SH-SY5Y (cell line): ENCODE results near the gene EPHA6.

ENCODE experiments used
- GATA2 ChIP-seq: IDR thresholded peaks from 2 replicates; pipeline ENCODE4 v1.6.1; 2011; ENCODE audit warnings: mild to moderate bottlenecking, low read depth, low read length
- GATA3 ChIP-seq: IDR thresholded peaks from 2 replicates; pipeline ENCODE4 v1.6.1; 2011; ENCODE audit warnings: low read depth, mild to moderate bottlenecking, low read length, moderate library complexity

Gene EPHA6

GRCh38 chr3:97613139-97613538 lies 798.7 kb downstream of the EPHA6 start:
- no peak for TF ChIP-seq GATA2
- no peak for TF ChIP-seq GATA3

GRCh38 chr3:97636465-97636864 lies 822.1 kb downstream of the EPHA6 start:
- TF ChIP-seq GATA2 = no peak
- TF ChIP-seq GATA3 = no peak

- no peak for TF ChIP-seq GATA2
- TF ChIP-seq GATA3 = no peak
These were observed 832.5 kb downstream of the EPHA6 start for GRCh38 chr3:97646932-97647331.

DNA sequence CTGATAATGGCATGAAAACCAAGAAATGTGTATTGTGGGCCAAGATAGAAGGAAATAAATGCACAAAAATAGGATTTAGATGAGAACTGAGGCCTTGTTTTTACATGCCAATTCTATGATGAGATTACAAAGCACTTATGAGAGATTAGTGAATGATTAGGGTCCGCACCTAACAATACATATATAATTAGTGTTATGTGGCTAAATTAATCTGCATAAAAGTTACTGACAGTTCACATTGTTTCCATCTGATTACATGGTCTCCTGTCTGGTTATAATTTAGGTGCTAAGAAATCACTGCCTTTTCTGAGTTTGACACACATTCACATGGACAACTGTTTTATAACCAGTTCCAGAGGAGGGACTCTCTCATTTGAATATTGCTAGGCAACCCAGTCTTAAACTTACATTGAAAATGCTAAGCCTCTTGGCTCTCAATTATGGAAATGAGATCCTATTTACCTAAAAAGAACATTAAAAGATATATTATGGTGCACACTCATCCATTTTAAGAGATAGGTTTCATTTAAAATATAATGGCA lies 833.1 kb downstream of the EPHA6 start:
- no peak for TF ChIP-seq GATA3
- no peak for TF ChIP-seq GATA2

GRCh38 chr3:97655971-97656370 lies 841.6 kb downstream of the EPHA6 start:
- TF ChIP-seq GATA2 = no peak
- no peak for TF ChIP-seq GATA3

GRCh38 chr3:97656638-97657037 lies 842.2 kb downstream of the EPHA6 start:
- no peak for TF ChIP-seq GATA3
- TF ChIP-seq GATA2 = no peak

- TF ChIP-seq GATA2 (no peak), GATA3 (no peak)
These were observed 844.4 kb downstream of the EPHA6 start for GRCh38 chr3:97658668-97659285.

- no peak for TF ChIP-seq GATA2
- TF ChIP-seq GATA3 = no peak
These were observed 847.9 kb downstream of the EPHA6 start for GRCh38 chr3:97662264-97662663.

DNA sequence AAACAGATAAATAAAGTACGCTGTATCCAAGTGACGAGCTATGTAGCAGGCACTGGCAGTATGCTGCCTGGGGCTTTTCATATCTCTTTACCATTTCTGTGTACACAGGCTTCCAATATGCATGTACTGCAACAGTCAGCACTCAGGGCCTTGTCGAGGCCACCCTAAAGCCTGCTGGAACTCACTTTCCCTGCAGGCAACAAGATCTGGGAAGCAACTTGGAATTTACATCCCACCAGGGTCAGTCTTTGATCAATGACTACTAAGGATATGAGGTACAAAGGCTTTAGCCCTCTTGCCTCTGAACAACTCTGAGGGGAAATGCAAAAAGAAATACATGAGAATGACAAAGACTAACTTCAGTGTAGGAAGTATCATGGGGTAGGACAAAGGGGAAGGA lies 848.4 kb downstream of the EPHA6 start:
- no peak for TF ChIP-seq GATA3
- no peak for TF ChIP-seq GATA2

DNA sequence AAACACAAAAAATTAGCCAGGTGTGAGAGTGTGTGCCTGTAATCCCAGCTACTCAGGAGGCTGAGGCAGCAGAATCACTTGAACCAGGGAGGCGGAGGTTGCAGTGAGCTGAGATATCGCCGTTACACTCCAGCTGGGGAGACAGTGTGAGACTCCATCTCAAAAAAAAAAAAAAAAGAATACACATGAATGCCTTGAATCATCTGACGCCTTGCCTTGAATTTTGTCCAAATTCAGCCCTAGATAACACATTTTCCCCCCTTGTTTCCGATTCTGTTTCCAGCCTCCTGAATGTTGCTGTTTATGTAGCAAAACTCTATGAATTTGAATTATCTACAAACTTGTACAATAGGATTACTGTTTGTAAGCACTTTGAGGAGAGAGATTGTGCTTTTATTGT lies 851.5 kb downstream of the EPHA6 start:
- TF ChIP-seq GATA2 (no peak), GATA3 (no peak)

GRCh38 chr3:97670952-97671351 lies 856.6 kb downstream of the EPHA6 start:
- TF ChIP-seq GATA3 (no peak), GATA2 (no peak)

DNA sequence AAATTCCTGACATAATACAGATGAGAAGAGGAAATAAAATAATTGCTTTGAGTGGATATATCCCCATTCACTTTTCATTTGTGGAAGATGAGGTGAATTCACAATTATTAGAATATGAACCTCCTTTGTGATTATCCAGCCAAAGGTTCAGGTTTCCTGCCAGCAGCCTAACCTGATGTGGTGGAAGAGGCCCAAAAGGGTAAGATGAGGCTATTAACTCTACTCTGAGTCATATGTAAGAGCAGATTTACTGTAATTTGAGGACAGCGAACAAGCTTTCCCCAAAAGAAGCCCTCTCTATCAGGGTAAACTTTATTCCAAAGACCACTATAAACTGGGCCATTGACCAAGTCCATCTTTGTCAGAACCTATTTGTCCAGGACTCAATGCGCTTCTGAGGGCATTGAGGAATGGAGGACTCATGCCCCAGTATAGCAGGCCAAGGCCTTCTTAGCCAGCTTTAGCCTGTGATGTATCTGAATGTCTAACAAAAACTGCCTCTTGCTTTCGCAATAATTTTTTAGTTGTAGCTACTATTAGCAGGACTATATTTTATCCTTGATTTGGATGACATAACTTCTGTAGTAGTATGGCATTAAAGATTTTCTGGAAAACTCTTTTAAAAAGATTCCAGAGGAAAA lies 859.1 kb downstream of the EPHA6 start:
- TF ChIP-seq GATA2 (no peak), GATA3 (no peak)

DNA sequence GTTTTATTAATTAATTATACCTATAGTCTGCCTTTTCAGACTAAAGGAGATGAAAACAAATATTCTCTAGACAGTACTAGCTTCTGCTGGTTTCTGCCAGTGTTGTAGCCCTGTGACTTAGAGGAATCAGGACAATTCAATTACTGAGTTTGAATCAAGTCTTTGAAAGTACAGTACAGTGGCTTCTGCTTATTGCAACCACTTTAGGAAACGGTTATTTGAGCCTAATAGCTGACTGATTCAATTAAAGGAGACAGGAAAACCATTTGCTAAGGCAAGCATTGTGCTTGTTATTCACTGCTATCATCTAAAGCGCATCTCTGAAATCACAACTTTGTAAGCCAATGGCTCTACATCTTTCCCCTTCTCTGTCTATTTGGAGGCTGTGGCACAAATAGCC lies 860.1 kb downstream of the EPHA6 start:
- TF ChIP-seq GATA3 (no peak), GATA2 (no peak)

DNA sequence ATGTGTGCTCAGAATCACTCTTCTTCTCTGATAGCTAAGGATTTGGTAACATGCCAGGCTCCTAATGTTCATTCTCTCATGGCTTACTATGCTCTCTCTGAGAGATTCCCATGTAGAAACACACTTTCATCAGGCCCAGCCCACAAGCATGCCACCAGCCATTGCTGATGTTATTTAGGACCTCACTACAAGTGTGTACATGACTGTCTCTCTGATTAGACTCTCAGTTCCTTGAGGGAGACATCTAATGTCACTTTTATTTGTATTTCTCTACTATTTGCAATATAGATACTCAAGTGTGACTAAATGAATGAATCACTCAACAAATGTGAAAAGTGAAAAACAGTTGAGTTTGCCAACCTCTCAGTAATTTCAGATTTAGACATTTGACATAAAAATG lies 865.8 kb downstream of the EPHA6 start:
- TF ChIP-seq GATA2 = no peak
- no peak for TF ChIP-seq GATA3

- TF ChIP-seq GATA3 (no peak), GATA2 (no peak)
These were observed 866.3 kb downstream of the EPHA6 start for GRCh38 chr3:97680696-97681095.
